ENCODE results near the gene RIT2.

Gene RIT2

DNA sequence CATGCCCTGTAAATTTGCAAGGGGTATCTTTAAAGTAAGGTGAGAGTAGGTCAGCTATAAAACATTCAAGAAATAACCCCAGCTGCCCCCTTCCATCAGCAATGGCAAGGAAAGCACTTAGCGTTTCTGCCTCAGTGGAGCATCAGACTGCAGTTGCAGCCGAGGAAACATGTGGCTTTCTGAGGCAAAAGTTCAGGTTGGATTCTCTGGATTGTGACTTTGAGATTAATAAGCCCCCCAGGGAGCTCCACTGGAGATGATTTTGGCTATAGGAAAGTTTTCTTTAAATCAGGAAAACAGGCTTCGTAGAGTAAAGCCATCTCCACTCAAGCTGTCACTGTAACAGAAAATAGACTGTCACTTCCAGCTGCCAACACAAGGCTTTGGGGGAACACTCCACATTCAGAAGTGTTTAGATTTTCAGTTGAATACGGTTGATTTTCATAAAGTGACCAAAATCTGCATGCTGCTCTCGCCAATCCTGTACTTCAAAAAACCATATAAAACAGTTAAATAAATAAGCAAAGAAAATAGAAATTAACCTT is 15.3 kb upstream of the RIT2 start:
- Mint-ChIP-seq H3K4me1 (no peaks in the 10 kb centered on the region), H3K36me3 (ENCODE audit: low read depth) (no peaks in the 10 kb centered on the region), H3K9me3 (no peaks in the 10 kb centered on the region), H3K4me3 (no peak overlapping the region), H3K27ac (no peak overlapping the region), H3K27me3 (ENCODE audit: low read depth) (peaks cover 17% of the 10 kb centered on the region)
- TF ChIP-seq, protein P1, sequence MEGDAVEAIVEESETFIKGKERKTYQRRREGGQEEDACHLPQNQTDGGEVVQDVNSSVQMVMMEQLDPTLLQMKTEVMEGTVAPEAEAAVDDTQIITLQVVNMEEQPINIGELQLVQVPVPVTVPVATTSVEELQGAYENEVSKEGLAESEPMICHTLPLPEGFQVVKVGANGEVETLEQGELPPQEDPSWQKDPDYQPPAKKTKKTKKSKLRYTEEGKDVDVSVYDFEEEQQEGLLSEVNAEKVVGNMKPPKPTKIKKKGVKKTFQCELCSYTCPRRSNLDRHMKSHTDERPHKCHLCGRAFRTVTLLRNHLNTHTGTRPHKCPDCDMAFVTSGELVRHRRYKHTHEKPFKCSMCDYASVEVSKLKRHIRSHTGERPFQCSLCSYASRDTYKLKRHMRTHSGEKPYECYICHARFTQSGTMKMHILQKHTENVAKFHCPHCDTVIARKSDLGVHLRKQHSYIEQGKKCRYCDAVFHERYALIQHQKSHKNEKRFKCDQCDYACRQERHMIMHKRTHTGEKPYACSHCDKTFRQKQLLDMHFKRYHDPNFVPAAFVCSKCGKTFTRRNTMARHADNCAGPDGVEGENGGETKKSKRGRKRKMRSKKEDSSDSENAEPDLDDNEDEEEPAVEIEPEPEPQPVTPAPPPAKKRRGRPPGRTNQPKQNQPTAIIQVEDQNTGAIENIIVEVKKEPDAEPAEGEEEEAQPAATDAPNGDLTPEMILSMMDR (IDR thresholded peaks at IDR 0.05; ENCODE audit: unreplicated experiment in 3 of 3): no peak

- no peak overlapping the region for H3K27ac Mint-ChIP-seq
- H3K4me1 Mint-ChIP-seq: no peaks in the 10 kb centered on the region
- TF ChIP-seq, protein P1 (IDR thresholded peaks at IDR 0.05; ENCODE audit: unreplicated experiment in 3 of 3): no peak
- peaks cover 14% of the 10 kb centered on the region for H3K27me3 Mint-ChIP-seq (ENCODE audit: low read depth)
- H3K36me3 Mint-ChIP-seq (ENCODE audit: low read depth): no peaks in the 10 kb centered on the region
- no peaks in the 10 kb centered on the region for H3K9me3 Mint-ChIP-seq
- no peak overlapping the region for H3K4me3 Mint-ChIP-seq
These were observed 14.6 kb upstream of the RIT2 start for GRCh38 chr18:43129946-43130524.

DNA sequence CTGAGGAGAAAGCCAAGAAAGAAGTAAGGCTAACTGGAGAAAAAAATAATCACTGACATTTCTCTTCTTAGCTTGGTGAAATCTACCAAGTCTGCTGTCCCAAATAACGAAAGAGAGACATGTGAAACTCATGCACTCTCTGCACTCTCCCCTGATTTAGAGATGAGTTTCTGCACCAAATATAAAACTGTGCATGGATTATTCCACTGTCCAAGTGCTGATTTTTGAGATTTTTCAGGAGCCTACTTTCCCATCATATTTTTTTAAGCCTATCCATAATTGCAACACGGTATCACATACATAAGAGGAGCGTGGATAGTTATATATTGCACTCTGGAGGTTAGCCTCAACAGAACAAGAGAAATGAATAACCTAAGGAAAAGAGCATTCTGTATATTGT is 10.0 kb upstream of the RIT2 start:
- Mint-ChIP-seq H3K4me3 (no peak overlapping the region), H3K27me3 (ENCODE audit: low read depth) (no peaks in the 10 kb centered on the region), H3K36me3 (ENCODE audit: low read depth) (no peaks in the 10 kb centered on the region), H3K4me1 (no peaks in the 10 kb centered on the region), H3K27ac (no peak overlapping the region), H3K9me3 (no peaks in the 10 kb centered on the region)
- TF ChIP-seq, protein P1 (IDR thresholded peaks at IDR 0.05; ENCODE audit: unreplicated experiment in 3 of 3): no peak

GRCh38 chr18:43122955-43123354 is 7.5 kb upstream of the RIT2 start:
- Mint-ChIP-seq H3K27me3 (ENCODE audit: low read depth) (no peaks in the 10 kb centered on the region), H3K27ac (no peak overlapping the region), H3K4me3 (no peak overlapping the region), H3K9me3 (no peaks in the 10 kb centered on the region), H3K4me1 (no peaks in the 10 kb centered on the region), H3K36me3 (ENCODE audit: low read depth) (no peaks in the 10 kb centered on the region)
- TF ChIP-seq, protein P1 (IDR thresholded peaks at IDR 0.05; ENCODE audit: unreplicated experiment in 3 of 3): no peak

DNA sequence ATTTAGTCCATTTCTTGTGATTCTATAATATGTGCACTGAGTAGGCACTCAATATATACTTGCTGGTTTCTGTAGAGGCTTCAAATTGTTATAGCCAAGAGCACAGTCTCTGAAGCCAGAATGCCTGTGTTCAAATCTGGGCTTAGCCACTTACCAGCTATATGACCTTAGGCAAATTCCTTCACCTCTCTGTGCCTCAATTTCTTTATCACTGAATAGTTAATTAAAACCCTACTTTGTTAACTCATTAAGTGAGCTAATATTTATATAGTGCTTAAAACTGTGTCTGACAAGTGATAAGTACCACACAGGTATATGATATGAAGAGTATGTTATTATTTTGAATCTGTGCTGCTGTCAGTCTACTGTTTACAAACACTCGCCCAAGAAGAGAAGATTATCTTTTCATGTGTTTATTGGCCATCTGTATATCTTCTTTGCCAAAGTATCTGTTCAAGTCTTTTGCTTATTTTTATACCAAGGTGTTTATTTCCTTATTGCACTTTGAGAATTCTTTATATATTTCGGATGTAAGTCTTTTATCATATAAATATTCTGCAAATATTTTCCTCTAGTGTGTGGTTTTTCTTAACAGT is 1.3 kb upstream of the RIT2 start:
- Mint-ChIP-seq H3K4me1 (no peaks in the 10 kb centered on the region), H3K27me3 (ENCODE audit: low read depth) (no peaks in the 10 kb centered on the region), H3K36me3 (ENCODE audit: low read depth) (no peaks in the 10 kb centered on the region), H3K9me3 (no peaks in the 10 kb centered on the region), H3K27ac (no peak overlapping the region), H3K4me3 (no peak overlapping the region)
- TF ChIP-seq, protein P1 (IDR thresholded peaks at IDR 0.05; ENCODE audit: unreplicated experiment in 3 of 3): no peak
